NCI-H146 treated with DMSO at 0.1 percent for 48 hours (cell line): ENCODE measurements around the gene SFXN5.

Source experiments
- DNase-seq: peaks from one replicate; lab custom pipeline; 2025; ENCODE audit not compliant: unreplicated experiment; lab: John Stamatoyannopoulos, UW

The SFXN5 gene

DNA sequence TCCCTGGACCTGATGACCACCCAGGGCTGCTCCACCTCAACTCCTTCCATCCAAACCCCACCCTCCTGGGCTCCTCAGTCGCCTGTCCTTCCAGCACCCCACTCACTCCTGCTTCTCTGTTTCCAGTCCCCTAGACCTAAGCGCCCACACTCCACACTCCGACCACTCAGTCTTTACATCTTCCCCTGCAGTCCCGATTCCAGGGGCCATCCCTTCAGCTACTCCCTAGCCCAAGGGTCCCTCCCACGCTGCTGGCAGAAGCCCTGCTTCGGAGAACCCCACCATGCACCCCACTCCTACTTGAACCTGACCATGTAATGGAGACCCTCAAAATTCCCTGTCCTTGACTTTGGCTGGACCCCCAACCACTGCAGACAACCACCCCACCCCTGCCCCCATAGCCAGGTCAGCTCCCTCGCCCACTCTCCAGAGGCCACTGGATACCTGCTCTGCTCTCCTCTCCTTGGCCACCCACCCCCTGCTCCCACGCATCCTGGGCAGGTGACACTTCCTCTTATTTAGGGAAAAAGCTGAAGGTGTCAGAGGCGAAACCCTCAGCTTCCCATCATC, 126.0 kb downstream of the SFXN5 start:
- DNase-seq = no peak

DNA sequence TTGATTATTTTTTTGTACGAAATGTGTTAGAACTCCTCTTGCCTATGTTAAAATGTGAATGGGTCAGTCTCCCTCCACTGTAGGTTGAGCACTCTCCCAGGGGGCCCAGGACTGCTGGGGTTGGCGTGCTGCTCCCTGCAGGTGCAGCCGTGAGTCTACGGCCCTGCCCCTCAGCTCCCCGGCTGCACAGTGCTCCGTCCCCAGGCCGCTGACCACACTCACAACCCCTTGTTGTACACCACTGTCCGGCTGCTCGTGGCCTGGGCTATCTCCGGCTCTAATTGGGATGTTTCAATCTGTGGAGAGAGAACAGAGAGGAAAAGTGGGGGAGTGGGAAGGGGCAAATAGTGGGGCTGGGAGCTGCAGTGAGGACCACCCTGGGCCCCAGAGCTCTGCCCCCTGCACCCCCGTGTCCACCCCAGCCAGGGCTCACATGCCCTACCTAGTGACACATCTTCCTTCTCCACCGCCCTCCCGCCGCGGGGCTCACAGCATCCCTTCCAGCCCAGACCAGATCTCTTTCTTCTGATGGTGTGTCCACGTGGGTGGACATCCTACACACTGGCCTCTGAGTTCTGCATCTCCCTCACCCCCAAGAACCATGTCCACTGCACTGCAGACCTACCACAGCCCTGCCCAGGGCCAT, 126.6 kb downstream of the SFXN5 start:
- DNase-seq = no peak

DNA sequence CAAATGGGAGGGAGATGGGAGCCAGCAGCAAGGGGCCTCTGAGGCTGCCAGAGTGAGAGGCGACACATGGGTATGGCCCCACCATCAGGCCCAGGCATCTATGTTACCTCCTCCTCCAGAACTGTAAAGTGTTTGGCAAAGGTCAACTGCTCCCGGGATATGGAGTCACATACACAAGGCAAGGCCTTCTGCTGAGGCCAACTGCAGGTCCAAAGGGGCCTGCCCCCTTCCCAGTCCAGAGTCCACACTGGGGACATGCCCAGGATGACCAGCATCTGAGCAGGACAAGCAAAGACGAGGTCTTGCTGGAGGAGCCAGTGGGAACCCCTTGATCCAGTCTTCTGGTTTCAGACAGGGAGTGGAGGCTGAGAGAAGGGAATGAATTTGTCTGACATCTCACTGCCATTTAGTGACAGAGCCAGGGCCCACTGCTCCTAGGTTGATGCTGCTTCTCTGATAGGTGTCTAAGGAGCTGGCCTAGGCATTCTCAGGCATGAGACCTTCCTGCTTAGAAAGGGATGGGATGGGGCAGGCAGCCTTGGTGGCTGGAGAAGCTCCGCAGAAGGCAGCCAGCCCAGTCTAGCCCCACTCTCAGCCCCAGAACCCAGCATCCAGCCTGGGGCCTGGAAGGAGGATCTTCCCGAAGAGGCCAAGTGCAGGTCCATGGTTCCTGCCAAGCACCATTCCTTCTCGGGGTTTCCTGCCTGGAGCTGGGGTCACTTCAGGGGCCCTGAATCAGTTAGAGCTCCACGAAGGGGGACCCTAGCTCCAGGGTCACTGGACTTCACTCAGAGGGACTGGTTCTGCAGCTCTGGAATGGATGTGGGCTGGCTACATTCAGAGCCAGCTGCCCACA, 127.7 kb downstream of the SFXN5 start:
- DNase-seq = no peak

DNA sequence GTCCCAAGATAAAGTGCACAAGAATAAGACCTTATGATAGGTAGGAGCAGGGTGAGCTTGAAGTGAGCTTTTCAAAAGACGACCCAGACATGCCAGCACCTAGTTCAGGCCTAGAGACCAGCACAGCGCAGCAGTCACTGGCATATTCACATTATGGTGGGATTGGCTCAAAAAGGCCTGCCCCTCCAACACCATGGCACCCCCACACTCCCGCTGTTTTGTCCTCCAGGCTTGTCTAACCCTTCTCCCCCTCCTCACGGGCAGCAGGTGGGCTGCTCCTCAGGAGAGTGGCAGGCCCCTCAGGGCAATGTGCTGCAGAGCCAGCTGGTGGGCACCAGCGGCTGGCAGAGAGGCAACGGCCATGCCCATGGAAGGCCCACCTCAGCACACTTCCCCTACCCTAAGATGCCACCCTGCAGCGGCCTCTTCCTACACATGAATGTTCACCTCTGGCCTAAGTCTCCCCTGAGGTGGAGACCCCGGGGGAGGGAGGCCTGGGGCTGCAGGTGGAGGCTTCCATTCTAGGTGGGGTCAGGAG, 128.6 kb downstream of the SFXN5 start:
- no peak for DNase-seq

DNA sequence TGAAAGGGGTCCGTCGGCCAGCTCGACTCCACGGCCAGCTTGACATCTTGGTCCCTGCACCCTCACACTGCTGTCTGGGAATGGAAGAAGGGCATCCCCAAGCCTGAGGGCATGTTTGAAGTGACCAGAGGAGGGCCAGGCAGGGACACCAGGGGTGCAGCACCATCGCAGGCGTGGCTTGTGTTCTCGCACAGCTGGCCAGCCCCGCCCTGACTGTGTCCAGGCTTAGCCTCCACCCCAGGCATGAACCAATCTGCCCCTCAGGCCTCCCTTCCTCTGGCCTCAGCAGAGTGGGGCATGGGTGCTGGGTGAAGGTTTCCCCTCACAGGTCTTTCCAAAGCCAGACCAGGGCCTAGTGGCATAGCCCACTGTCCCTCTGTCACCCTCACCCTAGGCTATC, 129.2 kb downstream of the SFXN5 start:
- DNase-seq = no peak

DNA sequence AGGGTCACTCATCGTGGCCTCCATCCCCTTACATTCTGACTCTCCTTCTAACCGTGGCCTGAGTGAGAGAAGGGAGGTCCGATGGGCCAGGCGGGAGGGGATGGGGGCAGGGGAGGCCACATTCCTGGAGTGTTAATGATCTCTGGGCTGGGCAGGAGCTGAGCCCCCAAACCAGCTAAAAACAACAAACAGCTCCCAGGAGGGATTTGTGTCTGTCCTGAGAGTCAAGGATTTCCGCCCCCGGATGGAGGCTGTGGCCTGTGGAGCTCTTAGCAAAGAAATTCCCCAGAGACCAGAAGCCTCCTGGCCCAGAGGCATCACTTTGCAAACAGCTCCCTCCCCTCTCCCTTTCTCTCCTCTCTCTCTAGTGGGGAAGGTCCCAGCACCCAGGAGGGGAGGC, 130.7 kb downstream of the SFXN5 start:
- DNase-seq = no peak

DNA sequence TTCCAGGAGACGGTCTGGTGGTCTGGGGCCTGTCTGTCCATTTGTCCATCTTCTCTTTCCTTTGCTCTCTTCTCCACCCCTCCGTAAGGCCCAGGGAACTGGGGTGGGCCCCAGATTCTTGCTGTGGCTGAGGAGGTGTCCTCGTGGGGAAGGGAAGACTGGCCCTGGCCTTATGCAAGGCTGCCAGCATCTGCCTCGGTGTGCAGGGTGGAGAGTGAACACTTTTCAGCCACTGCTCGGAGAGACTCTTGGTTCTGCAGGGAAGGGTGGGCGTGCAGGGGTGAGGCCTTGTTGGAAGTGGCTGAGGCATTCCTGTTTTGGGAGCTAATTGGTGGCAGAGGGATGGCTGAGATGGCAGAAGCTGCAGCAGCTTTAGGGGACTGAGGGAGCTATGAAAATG, 131.2 kb downstream of the SFXN5 start:
- DNase-seq = no peak

DNA sequence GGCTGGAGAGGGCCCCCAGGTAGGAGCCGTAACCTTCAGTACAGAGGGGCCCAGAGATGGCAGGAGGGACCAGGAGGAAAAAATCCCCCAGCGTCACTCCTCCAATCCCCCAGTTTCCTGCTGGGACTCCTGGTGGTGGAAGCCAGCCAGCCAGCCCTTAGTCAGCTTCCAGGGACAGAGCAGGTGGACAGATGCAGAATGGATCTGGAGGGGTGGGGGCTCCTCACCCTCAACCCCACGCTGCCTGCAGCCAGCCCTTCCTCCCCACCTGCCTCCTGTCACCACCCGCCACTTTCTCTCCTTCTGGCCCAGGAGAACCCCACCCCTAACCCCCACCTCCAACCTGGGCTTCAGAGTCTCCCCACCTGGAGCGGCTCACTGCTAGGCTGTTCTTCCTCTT, 133.1 kb downstream of the SFXN5 start:
- DNase-seq = no peak

DNA sequence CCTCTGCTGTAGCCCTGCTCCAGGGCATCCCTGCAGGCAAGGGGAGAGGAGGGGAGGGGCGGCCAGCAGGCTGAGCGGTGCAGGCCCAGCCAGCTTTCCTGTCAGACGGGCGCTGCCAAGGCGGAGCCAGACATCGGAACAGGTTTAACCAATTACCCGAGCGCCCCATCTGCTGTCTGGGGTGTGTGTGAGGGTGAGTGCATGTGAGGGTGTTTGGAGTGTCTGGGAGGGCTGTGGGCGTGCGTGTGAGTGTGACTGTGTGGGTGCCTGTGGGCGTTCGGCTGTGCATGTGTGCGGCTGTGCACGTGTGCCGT, 134.2 kb downstream of the SFXN5 start:
- no peak for DNase-seq

DNA sequence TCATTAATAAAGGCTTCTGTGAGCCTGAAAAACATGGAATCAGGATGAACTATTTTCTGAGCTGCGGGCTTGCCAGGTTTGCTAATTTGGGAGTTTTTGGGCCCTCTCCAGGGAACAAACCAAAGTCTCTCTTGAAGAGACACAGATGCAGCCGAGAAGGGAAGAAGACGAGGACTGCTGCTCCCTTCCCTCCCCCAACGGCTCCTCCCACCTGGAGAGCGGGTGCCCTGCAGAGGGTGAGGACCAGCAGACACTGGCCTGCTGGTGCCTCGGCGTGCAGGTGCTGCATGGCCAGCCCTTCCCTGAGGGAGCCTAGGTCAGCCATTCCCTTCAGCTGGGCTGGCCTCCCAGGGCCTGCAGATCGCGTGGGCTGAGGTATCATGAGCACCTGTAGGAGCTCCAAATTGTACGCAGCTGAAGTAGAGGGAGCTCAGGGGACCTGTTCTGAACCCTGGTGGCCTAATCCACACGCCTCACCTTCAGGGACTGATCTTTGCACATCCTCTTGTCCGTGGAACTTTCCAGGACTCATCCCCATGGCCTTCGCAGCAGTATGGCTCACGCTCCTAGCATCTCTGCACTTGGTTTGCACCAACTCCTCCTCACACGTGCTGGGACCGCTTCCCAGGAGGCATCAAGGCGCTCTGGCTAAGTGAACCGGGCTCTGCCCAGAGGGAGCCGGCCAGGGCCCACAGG, 134.7 kb downstream of the SFXN5 start:
- DNase-seq = no peak

DNA sequence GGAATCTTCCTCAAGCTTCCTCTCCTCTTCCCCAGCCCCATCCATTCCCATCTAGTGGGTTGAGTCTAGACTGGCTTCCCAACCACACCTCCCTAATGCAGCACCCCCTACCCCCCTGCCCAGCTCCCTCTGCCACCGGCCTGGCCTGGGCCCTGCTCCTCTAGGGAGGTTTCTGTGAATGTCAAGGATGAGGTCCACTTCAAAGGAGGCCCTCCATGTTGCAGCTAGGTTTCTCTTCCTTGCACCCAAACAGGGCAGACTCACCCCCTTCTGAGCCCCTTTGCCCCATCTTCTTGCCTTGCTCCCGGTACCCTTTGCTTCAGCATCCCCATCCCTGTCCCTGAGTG, 135.9 kb downstream of the SFXN5 start:
- DNase-seq = no peak

DNA sequence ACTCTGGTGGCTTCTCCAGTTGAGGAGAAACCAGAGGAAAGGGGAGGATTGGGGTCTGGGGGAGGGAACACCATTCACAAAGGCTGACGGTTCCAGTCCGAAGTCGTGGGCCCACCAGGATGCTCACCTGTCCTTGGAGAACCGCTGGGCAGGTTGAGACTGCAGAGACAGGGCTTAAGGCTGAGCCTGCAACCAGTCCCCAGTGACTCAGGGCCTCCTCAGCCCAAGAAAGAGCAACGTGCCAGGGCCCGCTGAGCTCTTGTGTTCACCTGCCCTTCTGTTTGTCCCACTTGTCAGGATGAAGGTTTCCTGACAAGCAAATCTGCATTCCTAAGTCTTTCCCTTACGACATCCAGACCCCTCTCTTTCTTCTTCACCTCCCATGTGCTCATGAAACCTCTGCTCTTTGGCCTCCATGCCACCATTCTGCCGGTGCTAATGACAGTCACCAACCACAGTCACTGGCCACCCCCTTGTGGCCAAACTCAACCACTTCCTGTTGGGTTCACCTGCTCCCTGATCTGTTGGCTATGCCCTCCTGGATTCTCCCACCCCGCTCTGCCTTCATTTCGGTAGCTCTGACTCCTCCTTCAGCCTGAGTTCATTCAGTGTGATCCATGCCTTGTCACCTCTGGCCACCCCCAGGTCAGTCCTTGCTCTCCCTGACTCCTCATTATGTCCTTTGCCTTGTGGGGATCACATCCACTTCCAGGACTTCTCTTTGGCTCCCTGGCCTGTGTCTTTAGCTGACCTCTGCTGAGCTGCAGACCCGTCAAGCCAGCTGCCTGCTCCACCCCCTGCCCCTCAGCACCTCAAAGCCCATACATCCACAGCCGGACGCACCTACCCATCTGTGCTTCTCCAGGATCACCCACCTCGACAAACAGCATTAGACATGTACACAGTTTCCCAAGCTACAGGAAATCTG, 136.6 kb downstream of the SFXN5 start:
- peak; percentile 23 for DNase-seq

DNA sequence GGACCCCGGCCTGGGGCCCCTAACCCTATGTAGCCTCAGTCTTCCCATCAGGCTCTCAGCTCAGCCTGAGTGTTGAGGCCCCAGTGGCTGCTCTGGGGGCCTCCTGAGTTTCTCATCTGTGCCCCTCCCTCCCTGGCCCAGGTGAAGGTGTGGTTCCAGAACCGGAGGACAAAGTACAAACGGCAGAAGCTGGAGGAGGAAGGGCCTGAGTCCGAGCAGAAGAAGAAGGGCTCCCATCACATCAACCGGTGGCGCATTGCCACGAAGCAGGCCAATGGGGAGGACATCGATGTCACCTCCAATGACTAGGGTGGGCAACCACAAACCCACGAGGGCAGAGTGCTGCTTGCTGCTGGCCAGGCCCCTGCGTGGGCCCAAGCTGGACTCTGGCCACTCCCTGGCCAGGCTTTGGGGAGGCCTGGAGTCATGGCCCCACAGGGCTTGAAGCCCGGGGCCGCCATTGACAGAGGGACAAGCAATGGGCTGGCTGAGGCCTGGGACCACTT, 137.8 kb downstream of the SFXN5 start:
- DNase-seq = no peak

DNA sequence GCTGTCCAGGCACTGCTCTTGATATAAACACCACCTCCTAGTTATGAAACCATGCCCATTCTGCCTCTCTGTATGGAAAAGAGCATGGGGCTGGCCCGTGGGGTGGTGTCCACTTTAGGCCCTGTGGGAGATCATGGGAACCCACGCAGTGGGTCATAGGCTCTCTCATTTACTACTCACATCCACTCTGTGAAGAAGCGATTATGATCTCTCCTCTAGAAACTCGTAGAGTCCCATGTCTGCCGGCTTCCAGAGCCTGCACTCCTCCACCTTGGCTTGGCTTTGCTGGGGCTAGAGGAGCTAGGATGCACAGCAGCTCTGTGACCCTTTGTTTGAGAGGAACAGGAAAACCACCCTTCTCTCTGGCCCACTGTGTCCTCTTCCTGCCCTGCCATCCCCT, 138.3 kb downstream of the SFXN5 start:
- no peak for DNase-seq

DNA sequence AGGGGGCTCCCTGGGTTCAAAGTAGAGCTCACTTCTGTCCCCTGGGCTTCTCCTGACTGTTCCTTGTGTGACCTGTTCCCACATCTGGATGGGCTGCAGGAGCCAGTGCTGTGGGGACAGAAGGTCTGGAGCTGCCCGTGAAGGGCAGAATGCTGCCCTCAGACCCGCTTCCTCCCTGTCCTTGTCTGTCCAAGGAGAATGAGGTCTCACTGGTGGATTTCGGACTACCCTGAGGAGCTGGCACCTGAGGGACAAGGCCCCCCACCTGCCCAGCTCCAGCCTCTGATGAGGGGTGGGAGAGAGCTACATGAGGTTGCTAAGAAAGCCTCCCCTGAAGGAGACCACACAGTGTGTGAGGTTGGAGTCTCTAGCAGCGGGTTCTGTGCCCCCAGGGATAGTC, 138.7 kb downstream of the SFXN5 start:
- no peak for DNase-seq

DNA sequence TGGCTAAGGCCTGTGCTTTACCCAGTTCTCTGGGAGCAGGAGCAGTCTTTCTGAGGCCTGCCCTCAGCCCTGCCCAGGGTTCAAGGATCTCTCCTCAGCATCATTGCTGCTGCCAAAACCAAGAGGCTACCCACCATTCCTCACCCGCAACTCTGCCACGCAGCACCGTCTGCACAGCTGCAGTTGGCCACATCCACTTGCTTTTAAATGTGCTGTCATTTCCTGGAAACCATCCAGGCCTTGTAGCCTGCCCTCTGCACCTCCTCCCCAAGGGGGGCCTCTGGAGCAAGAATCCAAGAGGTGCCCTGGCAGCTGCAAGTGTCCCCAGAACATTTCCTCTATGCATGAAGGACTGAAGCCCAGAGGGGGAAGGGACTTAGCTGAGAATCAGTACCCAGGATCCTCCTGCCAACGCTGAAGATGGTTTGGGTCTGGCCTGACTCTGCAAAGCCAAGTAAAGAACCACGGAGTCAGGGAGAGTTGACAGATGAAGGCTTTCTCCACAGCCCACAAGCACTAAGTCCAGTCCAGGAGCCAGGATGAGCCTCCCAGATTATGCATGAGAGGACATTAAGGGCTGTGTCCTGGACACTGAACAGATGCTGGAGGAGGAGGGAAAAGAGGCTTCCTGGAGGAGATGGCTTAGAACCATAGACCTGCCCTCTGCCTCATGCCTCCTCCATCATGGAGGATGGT, 139.3 kb downstream of the SFXN5 start:
- DNase-seq = no peak

DNA sequence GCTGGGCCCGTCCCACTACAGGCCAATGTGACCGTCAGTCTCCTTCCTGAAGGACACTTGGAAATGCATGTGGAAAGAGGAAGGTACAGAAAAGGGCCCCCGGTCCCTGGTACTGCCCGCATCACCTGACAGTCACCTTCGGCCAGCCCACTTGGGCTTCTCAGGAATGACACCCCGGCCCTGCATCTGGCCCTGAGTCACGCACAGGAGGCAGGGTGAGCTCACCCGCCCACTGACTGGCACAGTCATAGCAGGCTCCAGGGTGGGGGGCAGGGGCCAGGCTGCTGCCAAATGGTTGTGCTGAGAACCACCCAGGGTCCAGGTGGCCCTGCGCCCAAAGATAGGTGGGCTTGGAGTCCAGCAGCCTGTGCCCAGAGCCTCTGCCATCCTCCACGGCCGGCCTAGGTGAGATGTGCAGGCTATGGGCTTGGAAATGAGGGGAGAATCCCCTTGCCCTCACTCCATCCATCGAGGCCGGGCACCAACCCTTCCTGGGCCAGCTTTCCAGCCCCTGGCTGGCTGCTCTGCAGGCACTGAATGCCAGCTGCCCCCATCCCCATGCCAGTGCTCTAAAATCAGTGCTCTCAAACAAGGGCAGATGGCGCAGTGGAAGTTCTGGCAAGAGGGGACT, 140.1 kb downstream of the SFXN5 start:
- DNase-seq = no peak

DNA sequence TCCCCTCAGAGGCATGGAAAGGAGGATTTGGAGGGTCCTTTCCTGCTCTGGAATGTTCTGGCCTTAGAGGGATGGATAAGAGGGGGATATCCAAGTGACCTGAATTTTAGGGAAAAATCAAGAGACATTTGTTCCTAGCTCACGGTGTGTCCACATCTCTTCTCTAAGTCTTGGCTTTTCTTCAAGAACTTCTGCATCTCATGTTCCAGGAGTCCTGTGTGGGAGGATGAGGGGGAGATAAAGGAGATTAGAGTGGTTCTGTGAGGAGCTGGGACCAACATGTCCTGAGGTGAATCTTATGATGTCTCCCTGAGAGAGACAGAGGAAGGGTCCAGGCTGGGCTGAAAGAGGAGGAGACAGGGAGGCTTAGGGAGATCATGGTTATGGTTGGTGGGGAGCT, 142.5 kb downstream of the SFXN5 start:
- no peak for DNase-seq
